ENCODE data around the gene AP5S1.
"Not testable (repeated sequence)": the region's sequence is repeated elsewhere in the genome, so short reads cannot be mapped to it uniquely, and the experiment has no call there.

AP5S1 gene

DNA sequence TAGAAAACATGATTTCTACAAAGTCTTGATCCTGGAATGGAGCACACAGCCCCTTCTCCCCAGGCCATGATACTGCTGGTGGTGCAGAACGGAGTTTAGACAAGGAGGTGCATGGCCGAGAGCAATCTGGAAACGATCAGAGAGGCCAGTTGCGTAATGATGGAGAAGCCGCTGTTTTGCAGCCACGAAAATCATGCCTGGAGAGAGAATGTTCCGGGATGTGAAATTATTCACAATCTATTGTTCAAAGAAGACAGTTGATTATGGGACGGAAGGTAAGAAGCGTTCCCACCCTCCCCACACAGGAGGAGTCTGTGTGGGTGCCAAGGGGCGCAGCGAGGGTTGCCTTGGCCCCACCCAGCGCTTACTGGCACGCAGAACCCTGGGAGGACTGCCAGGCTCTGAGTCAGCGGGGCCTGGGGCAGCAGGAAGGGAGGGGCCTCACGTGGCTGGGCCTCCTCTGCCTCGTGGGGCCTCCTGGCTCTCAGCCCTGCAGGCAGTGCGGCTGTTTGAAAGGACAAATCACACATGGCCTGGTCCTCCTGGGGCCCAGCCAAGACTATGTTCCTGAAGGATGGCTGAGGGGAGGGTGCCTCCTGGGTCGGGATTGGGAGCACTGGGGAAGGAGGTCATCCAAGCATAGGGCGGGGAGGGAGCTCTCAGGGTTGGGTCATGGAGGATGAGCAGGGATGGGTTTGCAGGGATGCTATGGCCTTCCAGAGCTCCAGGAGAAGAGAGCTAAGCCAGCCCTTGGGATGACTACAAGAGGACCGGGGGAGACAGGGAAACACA lies 8.7 kb upstream of the AP5S1 start:
- in situ Hi-C loops (cut with HindIII; ENCODE audit: low sequenced_read_pairs) = no loop called here

DNA sequence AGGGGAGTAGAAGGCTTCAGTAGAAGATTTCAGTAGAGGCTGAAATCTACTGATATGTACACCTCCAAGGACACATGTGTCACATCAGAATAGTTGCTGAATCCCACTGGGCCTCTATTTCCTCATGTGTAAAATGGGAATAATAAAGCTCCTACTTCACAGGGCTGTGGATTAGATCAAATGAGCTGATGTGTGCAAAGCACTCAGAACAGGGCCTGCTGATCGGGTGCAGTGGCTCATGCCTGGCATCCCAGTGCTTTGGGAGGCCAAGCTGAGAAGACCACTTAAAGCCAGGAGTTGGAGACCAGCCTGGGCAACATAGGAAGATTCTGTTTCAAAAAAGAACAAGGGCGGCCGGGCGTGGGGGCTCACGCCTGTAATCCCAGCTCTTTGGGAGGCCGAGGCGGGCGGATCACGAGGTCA lies 8.1 kb upstream of the AP5S1 start:
- in situ Hi-C loops (cut with HindIII; ENCODE audit: low sequenced_read_pairs) = no loop called here

DNA sequence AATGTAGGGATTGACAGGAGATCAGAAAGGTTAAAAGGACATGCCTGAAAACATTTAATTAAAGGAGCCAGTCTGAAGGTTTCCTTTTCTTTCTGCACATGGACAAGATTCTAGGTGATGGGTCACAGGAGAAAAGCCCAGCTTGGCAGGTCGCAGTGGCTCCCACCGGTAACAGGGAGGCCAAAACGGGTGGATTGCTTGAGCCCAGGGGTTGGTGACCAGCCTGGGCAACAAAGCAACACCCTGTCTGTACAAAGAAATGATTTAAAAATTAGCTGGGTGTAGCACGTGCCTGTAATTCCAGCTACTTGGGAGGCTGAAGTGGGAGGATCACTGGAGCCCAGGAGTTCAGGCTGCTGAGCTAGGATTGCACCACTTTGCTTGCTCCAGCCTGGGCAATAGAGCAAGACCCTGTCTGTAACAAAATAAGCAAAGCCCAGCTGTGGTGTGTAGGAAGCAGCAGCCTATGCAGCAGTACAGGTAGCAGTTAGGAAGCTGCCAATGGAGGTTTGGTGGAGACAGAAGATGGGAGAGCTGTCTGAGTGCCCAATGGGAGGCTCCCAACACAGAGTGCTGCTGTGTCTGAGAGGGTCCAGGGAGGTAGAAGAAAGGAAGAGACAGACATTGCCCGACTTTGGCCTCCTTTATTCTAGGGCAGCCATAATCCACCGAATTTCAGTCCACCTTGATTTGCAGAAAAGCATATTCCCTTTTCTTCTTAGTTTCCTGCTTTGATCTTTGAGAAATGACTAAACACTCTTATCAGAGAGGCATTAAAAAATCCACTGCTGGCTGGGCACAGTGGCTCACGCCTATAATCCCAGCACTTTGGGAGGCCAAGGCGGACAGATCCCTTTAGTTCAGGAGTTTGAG lies 7.1 kb upstream of the AP5S1 start:
- in situ Hi-C loops (cut with HindIII; ENCODE audit: low sequenced_read_pairs) = no loop called here

DNA sequence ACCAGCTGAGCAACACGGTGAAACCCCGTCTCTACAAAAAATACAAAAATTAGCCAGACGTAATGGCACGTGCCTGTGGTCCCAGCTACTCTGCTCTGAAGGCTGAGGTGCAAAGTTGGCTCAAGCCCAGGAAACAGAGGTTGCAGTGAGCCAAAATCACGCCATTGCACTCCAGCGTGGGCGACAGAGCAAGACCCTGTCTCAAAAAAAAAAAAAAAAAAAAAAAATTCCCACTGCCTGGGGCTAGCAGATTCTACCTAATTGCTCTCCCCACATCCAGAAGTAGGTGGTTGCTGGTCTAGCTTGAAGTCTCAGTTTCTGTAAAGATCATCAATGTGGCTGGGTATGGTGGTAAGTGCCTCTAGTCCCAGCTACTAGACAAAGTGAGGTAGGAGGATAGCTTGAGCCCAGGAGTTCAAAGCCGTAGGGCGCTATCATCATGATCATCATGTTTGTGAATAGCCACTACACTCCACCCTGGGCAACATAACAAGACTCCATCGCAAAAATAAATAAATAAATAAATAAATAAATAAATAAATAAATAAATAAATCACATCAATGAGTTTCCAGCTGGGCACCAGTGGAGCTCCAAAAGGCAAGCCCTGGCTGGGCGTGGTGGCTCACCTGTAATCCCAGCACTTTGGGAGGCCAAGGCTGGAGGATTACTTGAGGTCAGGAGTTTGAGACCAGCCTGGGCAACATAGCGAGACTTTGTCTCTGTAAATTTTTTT lies 6.3 kb upstream of the AP5S1 start:
- in situ Hi-C loops (cut with HindIII; ENCODE audit: low sequenced_read_pairs) = no loop called here

DNA sequence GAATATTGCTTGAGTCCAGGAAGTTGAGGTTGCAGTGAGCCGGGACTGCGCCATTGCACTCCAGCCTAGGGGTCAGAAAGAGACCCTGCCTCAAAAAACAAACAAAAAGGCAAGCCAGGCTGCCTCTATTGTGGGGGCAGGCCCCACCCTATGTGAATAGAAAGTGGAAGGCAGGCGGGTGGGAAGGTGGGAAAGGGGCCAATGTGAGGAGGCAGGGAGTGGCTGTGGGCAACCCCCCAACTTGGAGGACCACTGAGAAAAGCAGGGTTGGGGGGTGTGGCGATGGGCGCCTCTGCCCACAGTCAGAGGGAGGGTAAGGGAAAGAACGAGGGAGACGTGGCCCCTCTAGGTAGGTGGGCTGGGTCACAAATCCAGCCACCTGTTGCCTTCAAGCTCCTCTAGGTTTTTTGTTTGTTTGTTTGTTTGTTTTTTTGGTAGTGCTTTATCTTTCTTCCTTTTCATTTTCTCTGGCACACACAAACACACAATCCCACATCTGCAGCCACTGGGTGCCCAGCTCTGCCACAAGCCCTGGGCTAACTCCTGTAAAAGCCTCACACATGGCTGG lies 5.3 kb upstream of the AP5S1 start:
- in situ Hi-C loops (cut with HindIII; ENCODE audit: low sequenced_read_pairs) = no loop called here

DNA sequence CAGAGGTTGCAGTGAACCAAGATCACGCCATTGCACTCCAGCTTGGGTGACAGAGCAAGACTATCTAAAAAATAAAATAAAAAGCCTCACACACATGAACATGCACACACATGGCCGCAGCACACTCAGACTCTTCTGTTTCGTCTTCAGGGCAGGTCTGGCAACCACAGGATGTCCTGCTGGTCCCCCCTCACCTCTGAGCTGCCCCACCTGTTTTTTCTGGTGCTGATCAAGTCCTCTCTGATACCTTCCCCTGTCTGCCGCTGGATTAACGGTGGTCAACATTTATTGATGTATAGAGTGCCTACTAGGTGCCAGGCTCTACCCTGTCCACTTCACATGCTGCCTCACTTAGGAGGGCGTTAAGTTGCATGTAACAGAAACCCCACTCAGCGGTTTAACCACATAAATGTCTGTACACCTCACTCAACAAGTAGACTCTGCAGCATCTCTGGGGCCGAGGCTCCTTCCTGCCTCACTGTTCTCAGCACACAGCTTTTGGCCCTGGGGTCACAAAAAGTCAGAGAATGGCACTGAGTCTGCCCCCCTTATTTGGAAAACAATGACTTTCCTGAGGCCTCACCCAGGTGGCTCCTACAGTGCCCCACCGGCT lies 4.5 kb upstream of the AP5S1 start:
- in situ Hi-C loops (cut with HindIII; ENCODE audit: low sequenced_read_pairs) = no loop called here

DNA sequence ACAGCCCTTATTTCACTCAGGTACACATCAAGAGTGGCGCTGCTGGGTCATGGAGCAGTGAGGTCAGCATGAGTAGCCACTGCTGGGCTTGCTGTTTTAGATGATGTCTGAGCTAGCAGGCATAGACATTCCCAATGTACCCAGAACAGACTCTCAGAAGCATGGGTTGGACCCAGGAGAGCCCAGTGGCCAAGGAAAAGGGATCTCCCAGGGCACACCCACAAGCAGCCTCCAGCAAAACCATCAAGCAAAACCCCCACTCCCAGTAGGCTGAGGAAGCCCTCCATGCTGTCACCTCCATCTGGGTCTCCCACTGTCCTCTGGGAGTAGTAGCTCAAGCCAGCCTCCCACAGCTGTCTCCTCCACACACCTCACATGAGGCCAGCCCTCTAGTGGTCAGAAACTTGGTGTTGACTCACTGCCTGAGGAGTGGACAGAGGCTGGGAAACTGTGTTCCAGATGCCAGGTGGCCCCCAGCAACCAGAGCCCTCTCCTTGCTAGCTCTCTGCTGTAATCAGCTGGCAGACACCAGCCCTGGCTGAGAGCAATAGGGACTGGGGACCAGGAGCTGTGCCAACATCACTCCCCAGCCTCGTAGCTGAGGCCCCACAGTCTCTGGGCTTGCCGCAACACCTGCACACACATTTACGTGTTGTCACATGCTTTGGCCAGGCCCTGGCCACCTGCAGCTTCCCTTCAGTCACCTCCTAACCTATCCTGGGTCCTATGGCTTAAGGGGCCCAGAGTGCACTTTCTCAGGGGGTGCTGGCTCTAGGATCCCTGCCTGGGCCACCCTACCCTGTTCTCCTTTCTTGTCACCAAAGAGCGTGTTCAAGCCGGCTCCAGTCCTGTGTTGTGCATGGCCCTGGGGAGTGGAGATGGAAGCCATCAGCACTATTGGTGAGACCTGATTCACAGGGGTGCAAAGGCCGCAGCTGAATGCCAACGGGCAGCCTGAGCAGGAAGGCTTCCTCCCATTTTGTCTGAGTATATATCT lies 1.9 kb upstream of the AP5S1 start:
- in situ Hi-C loops (cut with HindIII; ENCODE audit: low sequenced_read_pairs) = no loop called here

DNA sequence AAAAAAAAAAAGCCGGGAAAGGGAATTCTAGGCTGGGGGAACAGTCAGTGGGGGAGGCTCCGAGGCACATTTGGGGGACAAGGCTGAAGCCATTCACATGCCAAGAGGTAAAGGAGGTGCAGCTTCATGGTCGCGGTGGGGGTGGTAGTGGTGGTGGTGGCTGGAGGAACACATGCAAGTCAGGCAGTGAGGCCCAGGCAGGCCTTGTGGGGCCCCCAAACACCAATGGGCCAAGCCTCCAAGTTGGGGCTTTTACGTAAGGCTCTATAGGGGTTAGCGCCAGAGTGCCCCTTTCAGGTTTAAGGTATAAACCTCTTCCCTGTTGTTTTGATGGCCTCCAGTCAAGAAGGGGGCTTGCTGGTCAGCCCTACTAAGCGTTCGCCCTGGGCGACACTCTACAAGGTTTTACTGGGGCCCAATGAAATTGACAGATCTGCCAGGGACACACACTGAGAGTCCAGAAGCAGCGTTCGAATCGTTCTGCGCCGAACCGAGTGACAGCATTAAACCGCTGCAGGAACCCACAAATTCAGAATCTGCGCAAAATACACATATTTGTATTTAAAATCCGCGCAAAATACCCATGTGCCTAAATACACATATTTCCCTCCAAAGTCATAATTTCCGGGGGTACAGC lies 818 bp upstream of the AP5S1 start:
- in situ Hi-C loops (cut with HindIII; ENCODE audit: low sequenced_read_pairs) = no loop called here

DNA sequence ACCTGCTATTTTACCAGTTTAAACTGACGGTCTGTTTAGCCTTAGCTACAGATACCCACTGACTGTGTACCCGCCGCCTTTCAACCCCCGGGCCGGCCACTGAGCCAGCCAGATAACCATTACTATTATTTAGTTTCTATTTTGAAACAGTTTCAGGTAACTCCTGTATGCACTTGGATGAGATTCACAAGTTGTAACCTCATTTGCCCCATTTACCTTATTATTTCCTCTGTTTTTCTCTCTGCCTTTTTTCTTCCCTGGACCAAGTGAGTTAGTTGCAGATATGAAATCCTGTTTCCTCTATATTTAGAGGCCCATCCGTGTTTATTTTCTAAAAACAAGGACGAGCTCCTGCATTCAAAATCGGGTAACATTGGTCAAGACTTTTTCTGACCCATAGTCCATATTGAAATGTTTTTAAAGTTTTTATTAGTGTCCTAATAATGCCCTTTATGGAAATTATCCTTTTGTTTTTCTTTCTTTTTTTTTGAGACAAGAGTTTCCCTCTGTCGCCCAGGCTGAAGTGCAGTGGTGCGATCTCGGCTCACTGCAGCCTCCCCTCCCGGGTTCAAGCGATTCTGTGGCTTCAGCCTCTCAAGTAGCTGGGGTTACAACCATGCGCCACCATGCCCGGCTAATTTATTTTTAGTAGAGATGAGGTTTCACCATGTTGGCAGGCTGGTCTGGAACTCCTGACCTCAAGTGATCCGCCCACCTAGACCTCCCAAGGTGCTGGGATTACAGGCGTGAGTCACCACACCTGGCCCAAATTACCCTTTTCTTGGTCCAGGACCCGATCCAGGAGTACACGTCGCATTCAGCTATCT lies 767 bp downstream of the AP5S1 start:
- in situ Hi-C loops (cut with HindIII; ENCODE audit: low sequenced_read_pairs) = no loop called here

DNA sequence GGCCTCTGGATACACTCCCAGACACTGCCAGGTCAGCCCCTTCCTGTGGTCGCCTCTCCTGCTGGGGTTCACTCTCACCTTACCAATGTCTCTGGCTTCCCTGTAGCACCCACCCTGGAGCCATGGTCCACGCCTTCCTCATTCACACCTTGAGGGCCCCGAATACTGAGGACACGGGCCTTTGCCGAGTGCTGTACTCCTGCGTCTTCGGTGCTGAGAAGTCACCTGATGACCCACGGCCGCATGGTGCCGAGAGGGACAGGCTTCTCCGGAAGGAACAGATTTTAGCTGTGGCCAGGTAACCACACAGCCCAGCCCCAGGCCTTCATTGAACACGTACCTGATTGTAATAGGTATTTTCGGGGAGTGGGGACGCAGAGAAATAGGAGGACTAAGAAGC lies 1.6 kb downstream of the AP5S1 start:
- in situ Hi-C loops (cut with HindIII; ENCODE audit: low sequenced_read_pairs) = no loop called here

DNA sequence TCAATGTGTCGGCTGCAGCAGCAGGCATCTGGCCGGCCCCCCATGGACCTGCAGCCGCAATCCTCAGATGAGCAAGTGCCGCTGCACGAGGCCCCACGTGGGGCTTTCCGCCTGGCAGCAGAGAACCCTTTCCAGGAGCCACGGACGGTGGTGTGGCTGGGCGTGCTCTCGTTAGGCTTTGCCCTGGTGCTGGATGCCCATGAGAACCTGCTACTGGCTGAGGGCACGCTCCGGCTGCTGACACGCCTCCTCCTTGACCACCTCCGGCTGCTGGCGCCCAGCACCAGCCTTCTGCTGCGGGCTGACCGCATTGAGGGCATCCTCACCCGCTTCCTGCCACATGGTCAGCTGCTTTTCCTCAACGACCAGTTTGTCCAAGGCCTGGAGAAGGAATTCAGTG lies 3.5 kb downstream of the AP5S1 start:
- in situ Hi-C loops (cut with HindIII; ENCODE audit: low sequenced_read_pairs) = no loop called here

DNA sequence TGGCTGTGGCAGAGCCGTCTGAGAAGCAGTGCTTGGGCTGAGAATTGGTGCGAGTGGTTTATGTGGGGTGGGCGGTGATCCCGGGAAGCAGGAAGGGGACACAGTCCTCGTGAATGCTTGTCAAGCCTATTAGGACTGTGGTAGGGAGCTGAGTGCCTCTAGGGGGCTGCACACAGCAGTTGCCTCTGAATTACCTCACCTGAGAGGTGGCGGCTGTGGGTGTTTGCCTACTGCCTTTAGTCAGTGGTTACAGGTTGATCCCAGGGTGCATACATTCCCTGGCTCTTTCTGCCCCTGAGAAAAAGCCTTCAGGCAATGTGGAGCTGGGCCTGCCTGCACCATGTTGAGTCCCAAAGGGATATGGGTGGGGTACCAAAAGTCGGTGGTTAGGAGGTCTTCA lies 5.2 kb downstream of the AP5S1 start:
- in situ Hi-C loops (cut with HindIII; ENCODE audit: low sequenced_read_pairs) = no loop called here

DNA sequence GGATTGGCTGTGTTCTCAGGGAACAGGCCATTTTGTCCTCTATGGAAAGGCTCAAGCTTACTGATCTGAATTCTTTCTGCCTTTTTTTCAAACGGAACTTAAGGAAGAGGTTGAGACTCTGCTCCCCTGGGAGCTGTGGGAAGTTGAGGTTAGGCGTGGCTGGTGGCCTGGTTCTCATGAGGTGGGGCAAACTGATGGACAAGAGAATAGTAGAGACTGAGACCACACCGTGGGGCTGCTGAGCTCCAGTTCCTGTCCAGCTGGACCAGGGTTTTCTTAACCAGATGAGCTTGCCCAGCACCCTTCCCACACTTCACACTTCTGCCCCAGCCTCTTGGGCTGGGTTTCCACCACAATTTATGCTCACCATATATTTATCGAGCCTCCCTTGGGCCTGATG lies 6.1 kb downstream of the AP5S1 start:
- in situ Hi-C loops (cut with HindIII; ENCODE audit: low sequenced_read_pairs) = no loop called here

DNA sequence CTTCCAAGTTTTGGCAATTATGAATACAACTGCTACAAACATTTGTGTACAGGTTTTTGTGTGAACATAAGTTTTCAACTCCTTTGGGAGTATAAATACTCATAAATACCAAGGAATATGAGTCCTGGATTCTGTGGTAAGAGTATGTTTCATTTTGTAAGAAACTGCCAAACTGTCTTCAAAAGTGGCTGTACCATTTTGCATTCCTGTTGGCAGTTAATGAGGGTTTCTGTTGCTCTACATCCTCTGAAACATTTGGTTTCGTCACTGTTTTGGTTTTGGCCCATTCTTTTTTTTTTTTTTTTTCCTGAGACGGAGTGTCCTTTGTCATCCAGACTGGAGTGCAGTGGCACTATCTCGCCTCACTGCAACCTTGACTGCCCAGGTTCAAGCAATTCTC lies 8.5 kb downstream of the AP5S1 start:
- in situ Hi-C loops (cut with HindIII; ENCODE audit: low sequenced_read_pairs) = no loop called here

DNA sequence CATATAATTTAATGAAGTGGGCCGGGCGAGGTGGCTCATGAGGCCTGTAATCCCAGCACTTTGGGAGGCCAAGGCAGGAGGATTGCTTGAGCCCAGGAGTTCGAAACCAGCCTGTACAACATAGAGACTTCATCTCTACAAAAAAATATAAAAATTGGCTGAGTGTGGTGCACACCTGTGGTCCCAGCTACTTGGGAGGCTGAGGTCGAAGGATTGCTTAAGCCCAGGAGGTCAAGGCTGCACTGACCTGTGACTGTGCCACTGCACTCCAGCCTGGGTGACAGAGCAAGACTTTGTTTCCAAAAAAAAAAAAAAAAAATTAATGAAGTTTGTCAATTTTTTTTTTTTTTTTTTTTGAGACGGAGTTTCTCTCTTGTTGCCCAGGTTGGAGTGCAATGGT lies 9.5 kb downstream of the AP5S1 start:
- in situ Hi-C loops (cut with HindIII; ENCODE audit: low sequenced_read_pairs) = loop anchor here (5.0 kb wide), 1 partner anchor 48 kb away; the partner anchor contains the start of gene SPEF1

DNA sequence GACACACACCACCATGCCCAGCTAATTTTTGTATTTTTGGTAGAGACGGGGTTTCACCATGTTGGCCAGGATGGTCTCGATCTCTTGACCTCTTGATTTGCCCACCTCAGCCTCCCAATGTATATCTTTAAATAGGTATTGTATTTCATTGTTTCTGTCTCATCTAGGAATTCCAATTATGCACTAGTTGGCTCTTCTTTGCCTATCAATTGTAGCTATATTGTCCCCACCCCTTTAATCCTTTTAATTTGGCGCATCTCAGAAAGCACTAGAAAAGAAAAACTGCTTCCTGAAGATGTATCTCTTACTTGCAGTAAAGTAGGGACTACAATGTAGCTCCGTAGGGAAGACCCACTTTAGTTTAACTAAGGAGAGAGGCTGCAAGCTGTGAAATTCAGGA lies 15.8 kb downstream of the AP5S1 start:
- in situ Hi-C loops (cut with HindIII; ENCODE audit: low sequenced_read_pairs) = no loop called here

DNA sequence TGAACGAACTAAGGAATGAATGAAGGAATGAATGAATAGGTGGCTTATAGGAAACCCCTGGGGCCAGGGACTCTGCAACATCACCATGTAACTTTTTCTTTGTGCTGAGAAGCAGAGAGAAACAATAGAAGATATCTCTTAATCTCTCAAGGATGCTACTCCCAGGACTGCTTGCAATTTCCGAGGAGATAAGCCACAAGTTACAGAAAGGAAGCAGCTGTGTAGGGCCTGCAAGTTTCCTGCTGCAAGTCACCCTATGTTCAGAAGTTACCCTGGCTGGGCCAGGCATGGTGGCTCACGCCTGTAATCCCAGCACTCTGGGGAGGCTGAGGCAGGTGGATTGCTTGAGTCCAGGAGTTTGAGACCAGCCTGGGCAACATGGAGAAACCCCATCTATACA lies 19.0 kb downstream of the AP5S1 start:
- in situ Hi-C loops (cut with HindIII; ENCODE audit: low sequenced_read_pairs) = no loop called here

DNA sequence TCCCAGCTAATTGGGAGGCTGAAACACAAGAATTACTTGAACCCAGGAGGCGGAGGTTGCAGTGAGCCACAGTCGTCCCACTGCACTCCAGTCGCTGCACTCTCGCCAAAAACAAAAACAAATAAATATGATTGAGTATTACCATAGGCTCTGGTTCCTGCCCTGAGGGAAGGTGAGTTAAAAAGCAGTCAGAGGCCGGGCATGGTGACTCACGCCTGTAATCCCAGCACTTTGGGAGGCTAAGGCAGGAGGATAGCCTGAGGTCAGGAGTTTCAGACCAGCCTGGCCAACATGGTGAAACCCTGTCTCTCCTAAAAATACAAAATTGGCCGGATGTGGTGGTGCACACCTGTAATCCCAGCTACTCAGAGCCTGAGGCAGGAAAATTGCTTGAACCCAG lies 19.9 kb downstream of the AP5S1 start:
- in situ Hi-C loops (cut with HindIII; ENCODE audit: low sequenced_read_pairs) = not testable (repeated sequence)

All from endothelial cell of hepatic sinusoid (primary cell).